ENCODE data around the gene WDR89. TPM values are rescaled to one million over a fixed set of nuclear protein-coding genes. Genes with fewer than 3 reads are reported as not detected.
"Not testable (repeated sequence)": the region's sequence is repeated elsewhere in the genome, so short reads cannot be mapped to it uniquely, and the experiment has no call there.

The WDR89 gene
- total RNA-seq, 1 experiment from 2014 or later, result 3.7 TPM

DNA sequence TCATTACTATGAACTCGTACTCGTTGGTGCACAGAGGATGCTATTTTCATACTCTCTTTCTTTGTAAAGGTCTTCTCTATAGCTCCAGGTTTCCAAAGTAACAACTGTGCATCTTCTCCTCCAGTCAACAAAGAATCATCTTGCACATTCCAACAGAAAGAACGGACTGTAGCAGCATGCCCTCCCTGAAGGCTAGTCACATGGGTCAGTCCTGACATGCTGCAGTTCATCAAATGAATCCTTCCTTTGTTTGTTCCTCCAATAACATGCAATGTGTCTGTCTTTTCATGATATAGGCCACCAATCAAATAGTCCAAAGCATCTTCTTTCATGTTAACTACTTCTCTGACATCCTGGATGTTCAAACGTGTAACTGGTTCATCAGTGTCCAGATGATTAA lies 42.9 kb downstream of the WDR89 start:
- DNase-seq (ENCODE audit: low spot score), result no peak

DNA sequence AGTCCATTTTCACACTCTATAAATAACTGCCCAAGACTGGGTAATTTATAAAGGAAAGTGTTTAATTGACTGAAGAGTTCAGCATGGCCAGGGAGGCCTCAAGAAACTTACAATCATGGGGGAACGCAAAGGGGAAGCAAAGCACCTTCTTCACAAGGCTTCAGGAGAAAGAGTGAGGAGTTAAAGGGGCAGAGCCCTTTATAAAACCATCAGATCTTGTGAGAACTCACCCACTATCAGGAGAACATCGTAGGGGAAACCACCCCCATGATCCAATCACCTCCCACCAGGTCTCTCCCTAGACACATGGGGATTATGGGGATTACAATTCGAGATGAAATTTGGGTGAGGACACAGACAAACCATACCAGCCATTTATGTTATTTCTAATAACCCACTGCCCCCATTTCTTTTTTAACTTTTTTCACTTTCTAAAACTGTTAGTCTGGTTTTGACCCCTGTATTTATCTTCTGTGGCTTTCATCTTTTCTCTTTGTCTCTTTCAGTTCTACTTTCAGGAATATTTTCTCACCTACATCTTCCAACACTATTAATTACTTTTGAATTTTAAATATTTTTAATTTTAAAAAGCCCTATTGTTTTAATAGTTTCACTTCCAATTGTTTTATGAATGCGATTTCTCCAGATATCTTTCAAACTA lies 44.5 kb downstream of the WDR89 start:
- no peak for DNase-seq (ENCODE audit: low spot score)

DNA sequence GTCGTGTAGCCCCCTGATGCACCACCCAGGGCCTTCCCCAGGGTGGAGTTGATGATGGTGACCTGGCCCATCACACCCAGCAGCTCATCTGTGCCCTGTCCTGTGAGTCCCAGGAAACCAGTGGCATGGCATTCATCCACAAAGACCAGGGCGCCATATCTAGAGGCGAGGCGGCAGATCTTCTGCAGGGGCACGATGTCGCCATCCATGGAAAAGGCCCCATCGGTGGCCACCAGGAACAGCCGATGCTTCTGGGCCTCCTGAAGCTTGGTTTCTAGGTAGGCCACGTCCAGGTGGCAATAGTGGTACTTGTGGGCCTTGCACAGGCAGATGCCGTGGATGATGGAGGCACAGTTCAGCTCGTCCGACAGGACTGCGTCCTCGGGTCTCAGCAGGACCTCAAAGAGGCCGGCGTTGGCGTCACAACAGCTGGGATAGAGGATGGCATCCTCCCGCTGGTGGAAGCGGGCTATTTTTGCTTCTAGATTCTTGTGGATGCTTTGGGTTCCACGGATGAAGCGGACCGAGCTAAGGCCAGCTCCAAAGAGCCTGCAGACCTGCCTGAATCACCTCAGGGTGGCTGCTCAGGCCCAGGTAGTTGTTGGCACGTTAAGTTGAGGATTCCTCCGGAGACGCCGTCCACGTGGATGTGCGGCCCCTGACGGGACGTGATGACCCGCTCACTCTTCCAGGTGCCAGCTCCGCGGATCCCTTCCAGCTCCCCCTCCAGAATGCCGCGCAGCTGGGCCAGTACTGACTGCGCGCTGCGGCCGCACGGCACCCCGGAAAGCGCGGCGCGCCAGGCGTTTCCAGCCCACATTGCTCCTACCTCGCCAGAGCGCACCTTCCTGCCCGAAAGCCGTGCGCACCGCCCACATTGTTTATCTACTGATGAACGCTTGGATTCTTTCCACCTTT lies 47.0 kb downstream of the WDR89 start:
- DNase-seq (ENCODE audit: low spot score), result no peak

DNA sequence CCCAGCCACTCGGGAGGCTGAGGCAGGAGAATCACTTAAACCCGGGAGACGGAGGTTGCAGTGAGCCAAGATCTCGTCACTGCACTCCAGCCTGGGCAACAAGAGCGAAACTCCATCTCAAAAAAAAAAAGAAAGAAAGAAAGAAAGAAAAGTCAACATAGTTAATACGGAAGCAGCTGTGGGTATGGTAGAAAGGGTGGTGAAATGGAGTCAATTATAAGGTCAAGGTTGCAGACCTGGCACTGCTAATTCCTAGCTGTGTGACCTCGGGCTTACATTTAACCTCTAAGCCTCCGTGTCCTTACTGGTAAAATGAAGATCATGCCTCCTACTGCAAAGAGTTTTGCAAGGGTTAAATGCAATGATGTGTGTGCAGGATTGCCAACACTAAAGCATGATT lies 58.6 kb downstream of the WDR89 start:
- not testable (repeated sequence) for DNase-seq (ENCODE audit: low spot score)

DNA sequence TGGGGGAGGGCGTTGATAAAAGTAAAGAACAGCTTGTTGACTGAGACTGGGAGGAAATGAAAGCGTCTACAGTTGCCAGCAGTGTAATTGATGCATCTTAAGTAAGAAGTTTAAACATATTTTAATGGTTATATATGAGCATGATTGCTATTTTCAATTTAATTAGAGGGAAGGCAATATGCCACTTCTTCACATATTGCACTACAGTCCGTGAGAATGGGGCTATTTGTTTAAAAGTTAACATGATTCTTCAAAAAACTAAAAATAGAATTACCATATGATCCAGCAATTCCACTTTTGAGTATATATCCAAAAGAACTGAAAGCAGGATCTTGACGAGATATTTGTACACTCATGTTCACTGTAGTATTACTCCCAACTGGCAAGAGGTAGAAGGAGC lies 60.2 kb downstream of the WDR89 start:
- no peak for DNase-seq (ENCODE audit: low spot score)

DNA sequence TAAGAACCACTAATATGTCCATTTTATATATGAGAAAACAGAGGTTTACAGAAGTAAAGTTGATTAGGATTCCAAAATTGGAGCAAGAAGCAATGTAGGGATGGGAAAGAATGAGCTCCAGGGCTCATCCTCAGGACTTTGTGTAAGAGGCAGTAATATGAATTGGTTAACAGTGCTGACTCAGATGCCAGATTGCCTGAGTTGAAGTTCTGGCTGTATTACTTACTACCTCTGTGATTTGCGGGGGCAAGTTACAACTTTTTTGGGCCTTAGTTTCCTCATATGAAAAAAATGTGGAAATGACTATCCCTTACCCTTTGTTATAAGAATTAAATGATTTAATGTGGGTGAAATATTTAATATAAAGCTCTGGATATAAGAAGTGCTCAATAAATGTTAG lies 63.4 kb downstream of the WDR89 start:
- no peak for DNase-seq (ENCODE audit: low spot score)

DNA sequence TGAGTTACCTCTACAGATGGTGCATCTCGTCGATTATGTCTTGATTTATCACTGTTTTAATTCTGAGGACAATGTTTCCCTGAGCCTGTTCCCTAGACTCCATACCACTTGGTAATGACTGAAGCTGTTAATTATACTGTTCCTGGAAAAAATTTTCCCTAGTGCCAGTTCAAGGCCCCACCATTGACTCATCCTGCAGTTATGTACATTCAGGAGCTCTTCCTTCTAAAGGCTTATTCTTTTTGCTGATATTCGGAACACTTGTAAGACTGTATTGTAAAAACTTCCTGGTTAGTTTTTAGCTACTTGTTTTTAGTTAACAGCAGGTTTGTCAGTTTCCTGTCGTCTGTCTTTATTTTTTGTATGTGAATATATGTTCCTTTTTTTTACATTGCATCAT lies 68.1 kb downstream of the WDR89 start:
- DNase-seq (ENCODE audit: low spot score), result no peak

DNA sequence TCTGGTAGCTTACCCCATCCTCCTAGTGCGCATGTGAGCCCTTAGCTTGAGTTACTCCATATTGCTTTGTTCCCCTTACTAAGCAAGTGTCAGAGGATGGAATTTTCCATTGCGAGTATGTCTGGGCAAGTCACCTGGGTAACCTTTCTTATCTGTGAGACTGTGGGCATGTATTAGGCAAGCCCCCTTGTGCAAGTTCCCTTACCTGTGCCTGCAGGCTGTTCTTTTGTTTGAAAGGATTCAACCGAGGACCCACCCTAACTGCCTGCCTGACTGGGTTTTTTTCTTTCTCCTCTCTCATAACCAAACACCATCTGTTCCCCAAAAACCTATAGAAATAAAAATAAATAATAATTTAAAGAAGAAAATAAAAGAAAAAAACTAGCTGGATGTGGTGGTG lies 76.2 kb downstream of the WDR89 start:
- no peak for DNase-seq (ENCODE audit: low spot score)

DNA sequence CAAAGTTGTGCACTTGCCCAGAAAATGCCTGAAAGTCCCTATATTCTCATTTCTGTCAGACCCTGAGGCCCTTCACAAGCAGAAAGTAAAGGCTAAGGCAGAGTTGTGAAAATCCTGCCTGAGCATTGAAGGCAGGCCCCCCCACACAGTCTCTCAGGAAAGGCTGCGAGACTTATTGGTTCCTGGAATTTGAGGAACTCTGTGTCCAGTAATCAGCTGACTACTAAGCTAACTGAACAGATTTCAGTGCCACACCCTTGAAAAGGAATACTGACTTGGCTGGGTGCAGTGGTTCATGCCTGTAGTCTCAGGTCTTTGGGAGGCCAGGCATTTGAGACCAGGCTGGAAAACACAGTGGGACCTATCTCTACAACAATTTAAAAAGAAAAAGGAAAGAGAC lies 77.4 kb downstream of the WDR89 start:
- DNase-seq (ENCODE audit: low spot score), result no peak

DNA sequence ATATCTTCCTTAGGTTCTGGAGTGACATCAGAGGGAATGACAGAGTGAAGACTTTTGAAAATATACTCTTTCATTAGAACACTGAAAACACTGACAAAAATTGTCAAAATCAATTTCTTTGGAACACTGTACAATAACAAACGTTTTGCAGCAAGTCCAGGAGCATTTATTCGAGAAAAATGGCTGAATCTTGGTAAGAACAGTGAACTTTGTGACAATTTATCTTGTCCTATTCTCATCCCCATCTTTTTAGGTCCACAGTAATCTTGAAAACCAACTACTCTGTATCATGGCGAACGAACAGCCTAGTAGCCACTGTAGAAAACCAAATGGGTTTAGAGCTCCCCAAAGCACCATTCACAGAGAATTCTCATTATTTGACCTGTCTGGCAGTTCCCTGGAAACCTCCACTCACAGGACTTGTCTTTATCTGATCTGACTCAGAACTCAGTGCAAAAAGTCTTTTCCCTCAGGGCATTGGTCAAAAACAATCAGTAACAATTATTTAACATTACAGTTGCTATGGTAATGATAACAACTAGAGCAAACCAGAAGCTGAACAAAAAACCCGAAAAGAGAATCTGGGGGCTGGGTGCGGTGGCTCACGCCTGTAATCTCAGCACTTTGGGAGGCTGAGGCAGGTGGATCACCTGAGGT lies 78.2 kb downstream of the WDR89 start:
- no peak for DNase-seq (ENCODE audit: low spot score)

DNA sequence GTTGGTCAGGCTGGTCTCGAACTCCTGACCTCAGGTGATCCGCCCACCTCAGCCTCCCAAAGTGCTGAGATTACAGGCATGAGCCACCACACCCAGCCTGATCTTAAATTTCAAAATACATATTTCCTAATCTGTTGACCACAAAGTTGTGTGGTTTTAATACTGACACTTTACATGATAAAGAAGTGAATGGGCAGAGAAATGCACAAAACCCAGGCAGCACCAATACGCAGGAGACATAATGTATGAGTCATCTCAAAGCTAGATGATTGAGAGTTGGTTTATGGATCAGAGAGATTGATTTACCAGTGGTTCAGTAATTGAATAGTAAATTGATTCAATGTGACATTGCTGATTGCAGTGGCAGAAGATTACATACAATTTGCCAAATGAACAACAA lies 79.3 kb downstream of the WDR89 start:
- DNase-seq (ENCODE audit: low spot score), result no peak

DNA sequence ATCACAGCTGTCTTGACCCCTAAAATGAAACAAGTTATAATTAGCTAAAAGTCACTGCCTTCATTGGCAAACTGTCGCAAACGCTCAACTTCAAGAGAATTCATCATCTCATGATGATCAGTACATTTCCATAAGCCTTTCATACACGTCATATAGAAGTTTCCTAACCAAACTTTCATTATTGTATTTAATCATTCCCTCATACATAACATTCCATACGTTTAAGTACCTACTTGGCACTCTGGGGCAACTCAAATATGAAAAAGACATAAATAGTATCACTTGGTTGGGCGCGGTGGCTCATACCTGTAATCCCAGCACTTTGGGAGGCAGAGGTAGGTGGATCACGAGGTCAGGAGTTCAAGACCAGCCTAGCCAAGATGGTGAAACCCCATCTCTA lies 86.1 kb downstream of the WDR89 start:
- no peak for DNase-seq (ENCODE audit: low spot score)

DNA sequence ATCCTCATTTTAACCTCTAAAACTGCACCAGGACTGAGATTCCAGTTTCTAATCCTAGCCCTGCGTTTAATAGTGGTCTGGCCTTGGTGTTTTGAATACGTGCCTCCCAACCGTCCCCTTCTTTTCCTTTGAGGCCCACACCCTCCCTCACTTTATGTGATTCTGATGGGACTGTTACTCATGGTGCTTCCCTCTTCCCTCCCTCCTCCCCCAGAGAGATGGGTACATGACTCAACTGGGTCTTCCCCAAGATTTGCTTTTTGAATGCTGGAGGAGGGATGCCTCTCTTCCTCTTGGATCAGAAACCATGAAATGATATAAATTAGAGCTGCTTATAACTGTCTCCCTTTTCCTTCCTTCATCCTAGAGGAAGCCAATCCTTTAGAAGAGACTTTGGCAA lies 90.3 kb downstream of the WDR89 start:
- no peak for DNase-seq (ENCODE audit: low spot score)

DNA sequence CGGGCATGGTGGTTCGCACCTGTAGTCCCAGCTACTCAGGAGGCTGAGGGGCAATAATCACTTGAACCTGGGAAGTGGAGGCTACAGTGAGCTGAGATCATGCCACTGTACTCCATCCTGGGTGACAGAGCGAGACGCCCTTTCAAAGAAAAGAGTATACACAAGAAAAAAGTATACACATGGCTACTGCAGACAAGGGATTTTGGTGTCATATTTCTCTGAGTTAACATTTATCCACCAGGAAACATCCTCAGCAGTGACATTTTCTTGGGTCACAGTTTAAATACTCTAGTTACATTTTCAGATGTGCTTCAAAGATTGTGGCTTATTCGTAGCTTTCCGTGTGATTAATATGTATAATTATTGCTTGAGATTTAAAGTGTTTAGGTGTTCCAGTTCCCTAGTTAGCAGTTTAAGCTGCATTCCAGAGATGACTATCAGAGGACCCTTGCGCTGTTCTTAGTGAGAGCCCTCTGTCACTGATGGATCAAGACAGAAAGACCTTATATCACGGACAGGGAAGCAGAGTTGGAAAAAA lies 93.8 kb downstream of the WDR89 start:
- no peak for DNase-seq (ENCODE audit: low spot score)

Small RNA genes within 50 kb of the gene (small RNA-seq; reads per million reads assigned to genes)
- gene RF00012 (1.4 reads per million, percentile 50 among the genes with 10 or more reads in this experiment), gene RF00019 (not detected), gene RNU6-1162P (not detected), gene RNU6-597P (not detected)

Other genes with a start within 250 kb of the WDR89 start
- 5.2 and 5.4 TPM in 2 replicates for gene PPP2R5E, start 98.5 kb downstream of the WDR89 start, total RNA-seq (2014; rRNA removed; shearing (Covaris generic))
- gene SGPP1, start 86.2 kb upstream of the WDR89 start, total RNA-seq (2014; rRNA removed; shearing (Covaris generic)), result 6.5 and 11.1 TPM in 2 replicates
- gene SYNE2, start 211.1 kb upstream of the WDR89 start, total RNA-seq (2014; rRNA removed; shearing (Covaris generic)), result 54.2 and 96.2 TPM in 2 replicates

Data from HT-29 (cell line).